Transverse colon (tissue), 4 donors: ENCODE measurements around the gene ARCN1. TPM values are rescaled to one million over a fixed set of nuclear protein-coding genes. Genes with fewer than 3 reads are reported as not detected.

ENCODE experiments used
- DNase-seq: peaks from one replicate; pipeline ENCODE4 v3.0.0-alpha.2; 2019
- H3K27ac ChIP-seq, 4 donors: fragments of 200-600 bp; sonication (generic); 2 replicates each; pipeline ENCODE4 v1.5.1; 2016 to 2018; ENCODE audit warnings: inconsistent platforms in 4 of 4
- H3K27me3 ChIP-seq: fragments of 200-600 bp; sonication (generic); 2 replicates; pipeline ENCODE4 v1.5.1; 2017; ENCODE audit warnings: inconsistent platforms
- H3K36me3 ChIP-seq, 4 donors: fragments of 200-600 bp; sonication (generic); 2 replicates each; pipeline ENCODE4 v1.5.1; 2017 to 2019; ENCODE audit warnings: inconsistent platforms in 4 of 4
- H3K4me1 ChIP-seq, 4 donors: fragments of 200-600 bp; sonication (generic); 2 replicates each; pipeline ENCODE4 v1.5.1; 2017 to 2020; ENCODE audit warnings: inconsistent platforms in 4 of 4
- H3K4me3 ChIP-seq, 4 donors: fragments of 200-600 bp; sonication (generic); 1 replicate in 1 of 4; 2 replicates in 3 of 4; pipeline versions ENCODE4 v1.5.1 to v1.6.1; 2017 to 2019; ENCODE audit warnings: inconsistent platforms in 4 of 4
- H3K9me3 ChIP-seq, 2 donors: fragments of 200-600 bp; sonication (generic); 2 replicates each; pipeline ENCODE4 v1.5.1; 2017 to 2019; ENCODE audit warnings: inconsistent platforms in 2 of 2
- CTCF ChIP-seq, 5 experiments: fragments of 200-600 bp in 3 of 5; fragments of 450-650 bp in 2 of 5; sonication (generic) in 3 of 5; IDR thresholded peaks; 1 replicate in 2 of 5; 2 replicates in 3 of 5; pipeline ENCODE4 v1.5.1; 2016 to 2017; ENCODE audit warnings: antibody characterized with exemption in 5 of 5, inconsistent platforms in 3 of 5, mild to moderate bottlenecking in 2 of 5, moderate library complexity in 1 of 5
- EP300 ChIP-seq: sonication (generic); formaldehyde crosslinking; IDR thresholded peaks from one replicate; pipeline ENCODE4 v1.6.1; 2017; ENCODE audit warnings: antibody characterized with exemption, low read depth
- POLR2A ChIP-seq: fragments of 450-650 bp; IDR thresholded peaks from one replicate; pipeline ENCODE4 v1.6.1; 2016; ENCODE audit warnings: antibody characterized with exemption, mild to moderate bottlenecking, moderate library complexity
- POLR2AphosphoS5 ChIP-seq, 3 donors: sonication (generic); formaldehyde crosslinking; IDR thresholded peaks; one replicate each; pipeline ENCODE4 v1.6.1; 2016; ENCODE audit warnings: antibody characterized with exemption in 3 of 3
- WGBS, 2 donors: methylation state at CpG; one replicate each; pipeline ENCODE4 v1.1.5; 2018; ENCODE audit warnings: low coverage in 1 of 2; 5-methylcytosine and 5-hydroxymethylcytosine counted together
- in situ Hi-C, 4 donors: fragments of 200-750 bp; cut with MboI; loops; one replicate each; pipeline versions ENCODE4 v1.15.0 to v1.15.1; 2017; ENCODE audit warnings: low sequenced_read_pairs in 3 of 4, low pct_ligation_motif_present in 1 of 4, low pct_unique_long_range_greater_than_20kb in 1 of 4
- intact Hi-C: fragments of 100-400 bp; cut with DNase I; formaldehyde crosslinking; loops from one replicate; pipeline ENCODE4 v1.15.1; 2023; ENCODE audit warnings: low total_unique reads
- total RNA-seq, 4 donors: library from RNA; depleted of rRNA; stranded (reverse); fragments of >200 nt; gene quantifications; one replicate each; pipeline ENCODE4 v1.1.0, GENCODE V29; 2016

ARCN1 gene
- total RNA-seq, 4 donors from 2014 or later: 27.9 to 80.3 (median 61.0) TPM

GRCh38 chr11:118639899-118640298 lies 67.7 kb downstream of the ARCN1 start:
- intact Hi-C loops: no loop called here
- no peak for DNase-seq
- Histone ChIP-seq H3K4me3 (no peak overlapping the region), H3K4me1 (peaks cover 13 to 34% (median 26%) of the 10 kb centered on the region in 4 donors), H3K9me3 (no peaks in the 10 kb centered on the region), H3K27ac (no peak overlapping the region), H3K36me3 (peaks cover 0 to 29% (median 7%) of the 10 kb centered on the region in 4 donors), H3K27me3 (no peaks in the 10 kb centered on the region)
- no peak for TF ChIP-seq CTCF (IDR thresholded peaks at IDR 0.05)
- no peak for TF ChIP-seq POLR2AphosphoS5 (IDR thresholded peaks at IDR 0.05)
- no peak for TF ChIP-seq EP300
- no peak for TF ChIP-seq POLR2A
- in situ Hi-C loops: no loop called here
- WGBS, 2 donors: 82% methylated on average over 4 of the region's 4 CpGs; no CpG with 5 or more reads in 1 of the 2 donors

- no peaks in the 10 kb centered on the region for H3K9me3 ChIP-seq
- H3K27ac ChIP-seq: peak overlapping the region in 3 of 4 donors; percentile 19 to 39 (median 22)
- WGBS, 2 donors: 77% methylated on average over 5 of the region's 5 CpGs; no CpG with 5 or more reads in 1 of the 2 donors
Observed at GRCh38 chr11:118640332-118641154, 68.3 kb downstream of the ARCN1 start.

GRCh38 chr11:118641397-118642019 lies 69.3 kb downstream of the ARCN1 start:
- in situ Hi-C loops: no loop called here
- TF ChIP-seq POLR2A (no peak), POLR2AphosphoS5 (IDR thresholded peaks at IDR 0.05) (no peak), CTCF (IDR thresholded peaks at IDR 0.05) (no peak), EP300 (no peak)

More at GRCh38 chr11:118640332-118641154, 68.3 kb downstream of the ARCN1 start:
- TF ChIP-seq POLR2AphosphoS5 (IDR thresholded peaks at IDR 0.05) (no peak), POLR2A (no peak), CTCF (IDR thresholded peaks at IDR 0.05) (peak in 4 of 5 experiments; percentile 22 to 31 (median 30)), EP300 (no peak)
- DNase-seq: no peak
- H3K36me3 ChIP-seq: peaks cover 0 to 36% (median 8%) of the 10 kb centered on the region in 4 donors
- H3K4me3 ChIP-seq: no peak overlapping the region
- in situ Hi-C loops (no loop called here), intact Hi-C loops (no loop called here)
- no peaks in the 10 kb centered on the region for H3K27me3 ChIP-seq
- H3K4me1 ChIP-seq: peaks cover 9 to 27% (median 20%) of the 10 kb centered on the region in 4 donors

More at GRCh38 chr11:118641397-118642019, 69.3 kb downstream of the ARCN1 start:
- H3K27ac ChIP-seq: peak overlapping the region; percentile 6 to 39 (median 20)
- no peaks in the 10 kb centered on the region for H3K9me3 ChIP-seq
- no peaks in the 10 kb centered on the region for H3K27me3 ChIP-seq
- intact Hi-C loops: no loop called here
- 49 to 57% methylated on average over 8 to 11 of the region's 11 CpGs for WGBS, 2 donors
- no peak overlapping the region for H3K4me3 ChIP-seq
- H3K36me3 ChIP-seq: peaks cover 0 to 36% (median 10%) of the 10 kb centered on the region in 4 donors
- DNase-seq: peak; percentile 78
- peaks cover 9 to 23% (median 17%) of the 10 kb centered on the region in 4 donors for H3K4me1 ChIP-seq
